A549 treated with dexamethasone at 1 μM for 4 hours (cell line): ENCODE data around the gene MTCL1. TPM values are rescaled to one million over a fixed set of nuclear protein-coding genes. Genes with fewer than 3 reads are reported as not detected.

Experiments
- total RNA-seq: library from RNA; stranded (reverse); fragments of 200-300 nt; extraction: Qiagen RNA extraction; gene quantifications from 5 replicates; pipeline ENCODE4 v1.2.3, GENCODE V29; 2022

The MTCL1 gene
- total RNA-seq, result 40.5 to 70.2 TPM (median 59.6 TPM) in 5 replicates

DNA sequence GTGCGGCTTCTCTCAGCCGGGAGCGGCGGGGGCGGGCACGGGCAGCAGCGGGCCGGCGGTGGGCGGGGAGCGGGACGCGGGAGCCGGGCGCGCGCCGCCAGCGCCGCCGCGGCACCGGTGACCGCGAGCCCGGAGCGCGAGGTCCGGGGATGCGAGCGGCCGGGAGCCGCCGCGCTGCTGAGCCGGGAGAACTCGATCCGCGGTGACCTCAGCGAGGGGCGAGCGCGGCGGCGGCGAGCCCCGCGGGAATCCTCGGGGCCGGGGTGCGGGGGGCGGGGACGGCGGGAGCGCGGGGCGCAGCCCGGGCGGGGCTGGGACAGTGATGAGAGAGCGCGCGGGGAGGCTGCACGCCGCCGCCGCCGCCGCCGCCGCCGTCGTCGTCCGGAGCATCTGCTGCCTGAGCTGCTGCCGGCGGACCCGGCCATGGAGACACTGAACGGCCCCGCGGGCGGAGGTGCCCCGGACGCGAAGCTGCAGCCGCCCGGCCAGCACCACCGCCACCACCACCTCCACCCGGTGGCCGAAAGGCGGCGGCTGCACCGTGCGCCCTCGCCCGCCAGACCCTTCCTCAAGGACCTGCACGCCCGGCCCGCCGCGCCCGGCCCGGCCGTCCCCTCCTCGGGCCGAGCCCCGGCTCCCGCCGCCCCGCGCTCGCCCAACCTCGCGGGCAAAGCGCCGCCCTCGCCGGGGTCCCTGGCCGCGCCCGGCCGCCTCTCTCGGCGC lies at the start of gene MTCL1:
TSS of gene MTCL1 (plus strand) at position 319 of the 723 bp plus-strand sequence. CDS start at position 424, 105 bp downstream.

Other genes with a start within 250 kb of the MTCL1 start
- gene RAB12, start 96.1 kb upstream of the MTCL1 start, total RNA-seq, result 24.1 to 30.6 TPM (median 25.2 TPM) in 5 replicates